Measurements from ENCODE around the gene GPC5.

GRCh38 chr13:92251671-92252210 lies 853.3 kb downstream of the GPC5 start:
- TF ChIP-seq CHD4 (IDR thresholded peaks at IDR 0.05; ENCODE audit: borderline replicate concordance): no peak
- TF ChIP-seq SREBF2 (IDR thresholded peaks at IDR 0.05): no peak
- TF ChIP-seq, protein P1, sequence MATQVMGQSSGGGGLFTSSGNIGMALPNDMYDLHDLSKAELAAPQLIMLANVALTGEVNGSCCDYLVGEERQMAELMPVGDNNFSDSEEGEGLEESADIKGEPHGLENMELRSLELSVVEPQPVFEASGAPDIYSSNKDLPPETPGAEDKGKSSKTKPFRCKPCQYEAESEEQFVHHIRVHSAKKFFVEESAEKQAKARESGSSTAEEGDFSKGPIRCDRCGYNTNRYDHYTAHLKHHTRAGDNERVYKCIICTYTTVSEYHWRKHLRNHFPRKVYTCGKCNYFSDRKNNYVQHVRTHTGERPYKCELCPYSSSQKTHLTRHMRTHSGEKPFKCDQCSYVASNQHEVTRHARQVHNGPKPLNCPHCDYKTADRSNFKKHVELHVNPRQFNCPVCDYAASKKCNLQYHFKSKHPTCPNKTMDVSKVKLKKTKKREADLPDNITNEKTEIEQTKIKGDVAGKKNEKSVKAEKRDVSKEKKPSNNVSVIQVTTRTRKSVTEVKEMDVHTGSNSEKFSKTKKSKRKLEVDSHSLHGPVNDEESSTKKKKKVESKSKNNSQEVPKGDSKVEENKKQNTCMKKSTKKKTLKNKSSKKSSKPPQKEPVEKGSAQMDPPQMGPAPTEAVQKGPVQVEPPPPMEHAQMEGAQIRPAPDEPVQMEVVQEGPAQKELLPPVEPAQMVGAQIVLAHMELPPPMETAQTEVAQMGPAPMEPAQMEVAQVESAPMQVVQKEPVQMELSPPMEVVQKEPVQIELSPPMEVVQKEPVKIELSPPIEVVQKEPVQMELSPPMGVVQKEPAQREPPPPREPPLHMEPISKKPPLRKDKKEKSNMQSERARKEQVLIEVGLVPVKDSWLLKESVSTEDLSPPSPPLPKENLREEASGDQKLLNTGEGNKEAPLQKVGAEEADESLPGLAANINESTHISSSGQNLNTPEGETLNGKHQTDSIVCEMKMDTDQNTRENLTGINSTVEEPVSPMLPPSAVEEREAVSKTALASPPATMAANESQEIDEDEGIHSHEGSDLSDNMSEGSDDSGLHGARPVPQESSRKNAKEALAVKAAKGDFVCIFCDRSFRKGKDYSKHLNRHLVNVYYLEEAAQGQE (IDR thresholded peaks at IDR 0.05): no peak
- TF ChIP-seq EP300 (IDR thresholded peaks at IDR 0.05): no peak
- TF ChIP-seq GATA3 (IDR thresholded peaks at IDR 0.05; ENCODE audit: borderline replicate concordance): no peak
- TF ChIP-seq ESRRA (IDR thresholded peaks at IDR 0.05; ENCODE audit: borderline replicate concordance, low read length): no peak
- TF ChIP-seq CTCF (IDR thresholded peaks at IDR 0.05): no peak
- no peak for TF ChIP-seq ZC3H11A (IDR thresholded peaks at IDR 0.05)
- TF ChIP-seq SMC3 (IDR thresholded peaks at IDR 0.05): no peak
- TF ChIP-seq JUN (IDR thresholded peaks at IDR 0.05): no peak
- TF ChIP-seq RNF2 (IDR thresholded peaks at IDR 0.05; ENCODE audit: borderline replicate concordance, low read depth): no peak
- no peak for TF ChIP-seq CEBPB (IDR thresholded peaks at IDR 0.05)
- TF ChIP-seq POLR2A (IDR thresholded peaks at IDR 0.05; ENCODE audit: low read length): no peak
- no peak for TF ChIP-seq RAD21 (conservative IDR thresholded peaks at IDR 0.05 in 1 of 2, IDR thresholded peaks at IDR 0.05 in 1 of 2)

Data from A549 (cell line).